HG03439 (cell line): ENCODE results near the gene HPGDS.

Experiments used
- ATAC-seq: cut with Tn5 transposase; IDR thresholded peaks from one replicate; pipeline ENCODE4 v1.9.1; 2021; ENCODE audit warnings: mild to moderate bottlenecking, moderate library complexity; ENCODE audit not compliant: unreplicated experiment

Gene HPGDS

DNA sequence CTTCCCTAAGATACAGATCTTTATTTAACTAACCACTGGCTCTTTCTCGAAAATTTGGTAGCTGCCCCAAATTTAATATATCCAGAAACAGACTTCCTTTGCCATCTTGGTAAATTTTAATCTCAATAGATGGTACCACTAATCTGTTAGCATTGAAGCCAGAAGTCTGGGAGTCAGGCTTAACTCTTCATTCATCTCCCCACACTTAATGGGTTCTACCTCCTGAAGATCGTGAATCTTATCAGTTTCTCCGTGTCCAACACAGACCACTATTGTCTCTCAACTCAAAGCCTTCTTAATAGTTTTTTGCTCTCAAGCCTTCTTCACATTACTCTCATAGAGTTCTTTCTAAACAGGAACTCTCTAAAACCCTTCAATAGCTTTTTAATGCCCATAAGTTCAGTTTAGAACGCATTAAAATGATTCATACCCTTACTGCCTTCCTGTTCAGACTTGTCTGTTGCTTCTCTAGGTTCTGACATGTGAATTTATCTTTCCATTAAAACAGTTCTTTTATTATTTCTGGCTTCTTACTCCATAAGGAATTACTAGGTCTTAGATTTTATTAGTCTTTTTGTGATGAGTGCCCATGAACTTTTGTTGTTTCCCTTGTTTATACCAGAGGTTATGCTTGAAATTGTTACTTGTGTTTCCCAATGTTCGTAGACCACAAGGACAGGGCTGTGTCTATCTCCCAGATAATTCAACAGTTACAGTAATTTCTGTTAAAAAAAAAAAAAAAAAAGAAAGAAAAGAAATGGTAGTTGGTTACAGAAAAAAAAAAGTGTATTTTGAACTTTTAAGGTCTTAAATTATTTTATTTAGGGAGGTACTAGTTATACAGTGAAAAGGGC, 80.2 kb downstream of the HPGDS start:
- no peak for ATAC-seq

DNA sequence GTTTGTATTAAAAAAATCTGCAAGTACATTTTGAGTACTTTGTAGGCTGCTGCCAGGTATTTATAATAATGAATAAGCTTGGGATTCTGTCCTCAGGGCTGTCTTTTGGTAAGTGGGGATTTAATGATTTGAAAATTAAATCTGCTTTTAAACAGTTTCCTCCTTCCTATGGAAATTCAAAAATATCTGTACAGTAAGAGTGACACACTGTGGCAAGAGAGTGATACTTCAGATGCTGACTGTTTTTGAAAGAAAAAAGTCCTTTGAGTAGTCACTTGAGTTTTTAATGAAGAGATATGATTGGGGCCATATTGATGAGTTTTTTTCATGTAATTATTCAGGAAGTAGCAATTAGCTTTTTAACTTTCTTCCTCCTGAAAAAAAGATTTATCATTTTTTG, 85.8 kb downstream of the HPGDS start:
- no peak for ATAC-seq

DNA sequence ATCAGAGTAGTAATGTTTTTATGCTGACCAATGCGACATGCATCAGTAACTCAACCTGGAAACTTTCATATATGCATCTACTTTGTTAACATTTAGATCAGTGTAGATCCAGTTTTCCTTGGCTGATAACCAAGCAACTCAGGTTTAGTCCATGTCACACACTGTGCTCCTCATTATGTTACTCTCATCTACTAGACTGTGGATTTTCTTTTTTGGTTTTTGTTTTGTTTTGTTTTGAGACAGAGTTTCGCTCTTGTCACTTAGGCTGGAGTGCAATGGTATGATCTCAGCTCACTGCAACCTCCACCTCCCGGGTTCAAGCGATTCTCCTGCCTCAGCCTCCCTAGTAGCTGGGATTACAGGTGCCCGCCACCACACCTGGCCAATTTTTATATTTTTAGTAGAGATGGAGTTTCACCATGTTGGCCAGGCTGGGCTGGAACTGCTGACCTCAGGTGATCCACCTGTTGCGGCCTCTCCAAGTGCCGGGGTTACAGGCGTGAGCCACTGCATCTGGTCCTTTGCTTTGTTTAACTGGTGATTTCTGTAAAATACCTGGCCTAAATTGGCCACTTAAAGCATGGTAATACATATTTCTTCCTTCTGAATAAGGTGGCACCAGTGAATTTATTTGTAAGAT, 86.4 kb downstream of the HPGDS start:
- no peak for ATAC-seq

DNA sequence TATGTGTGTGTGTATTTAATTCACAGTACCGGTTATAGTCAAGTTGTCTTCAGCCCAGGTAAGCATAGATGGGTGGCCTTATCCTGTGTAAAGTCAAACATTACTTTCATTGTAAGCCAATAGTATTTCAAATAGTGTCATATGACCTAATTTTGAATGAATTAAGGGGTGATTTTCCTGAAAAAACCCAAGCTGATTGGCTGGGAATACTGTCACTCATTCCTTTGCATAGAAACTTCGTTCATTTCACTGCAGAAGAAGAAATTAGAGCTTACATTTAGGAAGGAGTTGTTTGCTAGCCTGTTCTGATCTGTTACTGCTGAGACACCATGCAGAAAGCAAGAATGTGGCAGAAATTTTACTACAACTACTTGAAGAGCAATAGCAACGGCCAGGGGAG, 89.6 kb downstream of the HPGDS start:
- no peak for ATAC-seq

DNA sequence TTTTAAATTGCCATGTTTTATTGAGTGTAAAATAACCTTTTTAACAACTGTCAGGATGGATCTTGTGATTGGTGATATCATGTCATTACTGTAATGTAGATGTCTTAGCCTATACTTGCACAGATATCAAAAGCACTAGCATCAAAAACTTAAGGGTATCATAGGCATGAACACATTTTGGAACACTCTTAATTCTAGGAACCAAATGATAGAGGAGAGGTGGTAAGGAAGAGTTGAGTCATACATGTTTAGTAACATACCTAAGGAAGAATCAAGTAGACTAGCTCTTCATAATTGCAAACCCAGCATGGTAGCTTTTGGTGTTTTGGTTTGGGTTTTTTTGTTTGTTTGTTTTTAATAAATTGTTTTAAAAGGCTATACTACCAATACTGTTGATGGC, 91.5 kb downstream of the HPGDS start:
- ATAC-seq, result no peak
